HepG2 (cell line): ENCODE measurements around the gene P4HB. TPM values are rescaled to one million over a fixed set of nuclear protein-coding genes. Genes with fewer than 3 reads are reported as not detected.

ENCODE experiments used
- ATAC-seq: fragments of 200-7000 bp; cut with Tn5 transposase; 3 replicates; pipeline ENCODE4 v1.9.1; 2020; ENCODE audit warnings: mild to moderate bottlenecking, moderate library complexity
- BruUV-seq: library from RNA; stranded (reverse); fragments of 400-500 nt; replicated peaks from 2 replicates; lab custom pipeline; 2021; lab: Mats Ljungman, UMichigan
- CTCF ChIA-PET: fragments of 300-600 bp; formaldehyde crosslinking; extraction: SDS; loops from one replicate; lab custom pipeline; 2021; ENCODE audit warnings: low total read pairs, inconsistent platforms, low intra/inter-chr PET ratio; lab: Yijun Ruan, JAX
- POLR2A ChIA-PET: fragments of 350-600 bp; sonication (Branson Sonifier 250); formaldehyde crosslinking; loops from one replicate; lab custom pipeline; 2020; ENCODE audit warnings: antibody characterized with exemption, inconsistent platforms; lab: Yijun Ruan, JAX
- DNase-seq: peaks from one replicate; pipeline ENCODE4 v3.0.0-alpha.2; 2015; ENCODE audit warnings: low spot score
- FAIRE-seq: peaks from 3 replicates; lab custom pipeline; 2011; peaks lifted over from hg19 to GRCh38; lab: Jason Lieb, UNC
- H2AFZ ChIP-seq: one replicate; pipeline ENCODE4 v1.6.1; 2011; ENCODE audit warnings: low read length, inconsistent platforms
- H3K27ac ChIP-seq: fragments of 300-600 bp; 3 replicates; pipeline ENCODE4 v1.8.0; 2011; ENCODE audit warnings: mixed run types, mild to moderate bottlenecking, mixed read lengths, low read length, inconsistent platforms; ENCODE audit not compliant: insufficient read depth; ENCODE audit errors: extremely low read length
- H3K27me3 ChIP-seq, 2 experiments: fragments of 200-600 bp in 1 of 2; 2 replicates in 1 of 2; 3 replicates in 1 of 2; pipeline versions ENCODE4 v1.6.0 to v1.8.0; 2011; ENCODE audit warnings: low read length in 2 of 2, mild to moderate bottlenecking in 2 of 2, moderate library complexity in 2 of 2, inconsistent platforms in 1 of 2; ENCODE audit not compliant: insufficient read depth in 2 of 2, control insufficient read depth in 1 of 2
- H3K36me3 ChIP-seq, 2 experiments: fragments of 200-600 bp in 1 of 2; replicated peaks in 1 of 2; 2 replicates in 1 of 2; 3 replicates in 1 of 2; pipeline versions ENCODE4 v1.5.1 to v1.8.0; 2011; ENCODE audit warnings: low read length in 2 of 2, inconsistent platforms in 1 of 2; ENCODE audit not compliant: insufficient read depth in 2 of 2, control insufficient read depth in 1 of 2
- H3K4me1 ChIP-seq: 2 replicates; pipeline ENCODE4 v1.5.1; 2012; ENCODE audit warnings: low read length, inconsistent platforms; ENCODE audit not compliant: insufficient read depth
- H3K4me2 ChIP-seq: 2 replicates; pipeline ENCODE4 v1.6.0; 2011; ENCODE audit warnings: low read depth, low read length, inconsistent platforms
- H3K4me3 ChIP-seq, 3 experiments: fragments of 200-600 bp in 1 of 3; sonication (generic), shearing (Covaris generic) in 1 of 3; replicated peaks in 1 of 3; 2 replicates each; pipeline ENCODE4 v1.5.1; 2011 to 2016; ENCODE audit warnings: low read length in 3 of 3, inconsistent platforms in 2 of 3, low read depth in 2 of 3, mild to moderate bottlenecking in 2 of 3, control low read depth in 1 of 3, mixed read lengths in 1 of 3; ENCODE audit not compliant: insufficient read depth in 1 of 3
- H3K79me2 ChIP-seq: one replicate; pipeline ENCODE4 v1.6.1; 2011; ENCODE audit warnings: low read length, inconsistent platforms; ENCODE audit not compliant: insufficient read depth
- H3K9ac ChIP-seq: 2 replicates; pipeline ENCODE4 v1.6.0; 2011; ENCODE audit warnings: mild to moderate bottlenecking, low read depth, low read length, inconsistent platforms; ENCODE audit not compliant: insufficient read depth
- H3K9me3 ChIP-seq: 2 replicates; pipeline ENCODE4 v1.5.1; 2012; ENCODE audit warnings: mild to moderate bottlenecking, low read length
- H4K20me1 ChIP-seq: 2 replicates; pipeline ENCODE4 v1.6.0; 2011; ENCODE audit warnings: inconsistent platforms, mild to moderate bottlenecking, low read length, moderate library complexity; ENCODE audit not compliant: insufficient read depth
- DMTF1 ChIP-seq: sonication (generic); formaldehyde crosslinking; IDR thresholded peaks from 2 replicates; pipeline ENCODE4 v1.4.0; 2020; ENCODE audit warnings: mild to moderate bottlenecking, missing genetic modification reagents
- EP300 ChIP-seq, 3 experiments: sonication (generic) in 1 of 3; formaldehyde crosslinking in 1 of 3; IDR thresholded peaks; 2 replicates each; pipeline versions ENCODE4 v1.5.1 to v1.6.1; 2011 to 2020; ENCODE audit warnings: low read depth in 2 of 3, low read length in 2 of 3, borderline replicate concordance in 1 of 3, improper control_type of control experiment in 1 of 3, mild to moderate bottlenecking in 1 of 3, missing genetic modification reagents in 1 of 3, moderate library complexity in 1 of 3
- HNF1A ChIP-seq, 2 experiments: sonication (generic) in 1 of 2; formaldehyde crosslinking in 1 of 2; IDR thresholded peaks; 2 replicates each; pipeline versions ENCODE4 v1.4.0 to v1.6.1; 2016 to 2020; ENCODE audit warnings: borderline replicate concordance in 1 of 2, low read depth in 1 of 2, mild to moderate bottlenecking in 1 of 2, missing genetic modification reagents in 1 of 2
- ISX ChIP-seq: sonication (generic); formaldehyde crosslinking; conservative IDR thresholded peaks from 2 replicates; pipeline ENCODE4 v1.5.0; 2020; ENCODE audit warnings: missing genetic modification reagents
- SP4 ChIP-seq: sonication (generic); formaldehyde crosslinking; IDR thresholded peaks from 2 replicates; pipeline ENCODE4 v1.8.1; 2023; ENCODE audit warnings: mild to moderate bottlenecking, missing genetic modification reagents
- TAF15 ChIP-seq: fragments of 200-400 bp; formaldehyde crosslinking; IDR thresholded peaks from one replicate; pipeline ENCODE4 v1.6.1; 2018; ENCODE audit warnings: mild to moderate bottlenecking, low read depth, low read length; ENCODE audit not compliant: poor library complexity, severe bottlenecking
- ZFX ChIP-seq: sonication (generic); formaldehyde crosslinking; IDR thresholded peaks from 2 replicates; pipeline ENCODE4 v1.4.0; 2020; ENCODE audit warnings: mild to moderate bottlenecking, low read depth, missing genetic modification reagents, moderate library complexity
- ZMAT3 ChIP-seq: sonication (generic); formaldehyde crosslinking; conservative IDR thresholded peaks from 2 replicates; pipeline ENCODE4 v1.7.0; 2021; ENCODE audit warnings: missing genetic modification reagents
- ZNF562 ChIP-seq: sonication (generic); formaldehyde crosslinking; IDR thresholded peaks from 2 replicates; pipeline ENCODE4 v1.8.0; 2022; ENCODE audit warnings: missing genetic modification reagents, borderline replicate concordance
- ZNF687 ChIP-seq: sonication (generic); formaldehyde crosslinking; IDR thresholded peaks from 2 replicates; pipeline ENCODE4 v1.5.1; 2020; ENCODE audit warnings: mild to moderate bottlenecking, missing genetic modification reagents, moderate library complexity
- WGBS: methylation state at CpG from one replicate; pipeline ENCODE4 v1.1.6; 2017; ENCODE audit warnings: low lambda C conversion rate; 5-methylcytosine and 5-hydroxymethylcytosine counted together
- in situ Hi-C: cut with HindIII; loops from 2 replicates; pipeline ENCODE4 v1.10.0; 2017; ENCODE audit warnings: low pct_unique_long_range_greater_than_20kb; ENCODE audit not compliant: extremely low pct_ligation_motif_present
- intact Hi-C: fragments of 100-400 bp; cut with micrococcal nuclease; formaldehyde crosslinking; loops from one replicate; pipeline ENCODE4 v1.10.0; 2022; ENCODE audit not compliant: unreplicated experiment
- polyA plus RNA-seq, 8 experiments: library from polyadenylated mRNA; depleted of rRNA in 3 of 8; stranded (reverse) in 7 of 8; unstranded in 1 of 8; fragments of >200 nt; fragmentation: Illumina TruSeq in 4 of 8; extraction: Trizol in 4 of 8; gene quantifications; 2 replicates each; pipeline versions ENCODE4 v1.2.1 to v1.2.3, GENCODE V29; 2011 to 2016; ENCODE audit warnings: low read depth in 4 of 8, missing spikeins in 1 of 8, mixed read lengths in 1 of 8; ENCODE audit not compliant: insufficient read depth in 1 of 8
- total RNA-seq, 5 experiments: library from RNA; depleted of rRNA; stranded (reverse); fragments of >200 nt; fragmentation: Illumina TruSeq; extraction: Trizol; gene quantifications; 2 replicates each; pipeline ENCODE4 v1.2.3, GENCODE V29; 2016; ENCODE audit warnings: low read depth in 1 of 5

Gene P4HB
- total and polyA plus RNA-seq, 2 of the 13 experiments (the other 11 are each of a cell fraction or from before 2014, with no cell fraction given) = 185 to 782 TPM

GRCh38 chr17:81899514-81900166, 39.3 kb upstream of the P4HB start:
- 94% methylated on average over 15 of the region's 22 CpGs for WGBS
- FAIRE-seq (no peak), ATAC-seq (peak; percentile 7), DNase-seq (no peak)
- Histone ChIP-seq H3K9ac (no peak overlapping the region), H3K4me1 (peaks cover 16% of the 10 kb centered on the region), H3K27me3 (no peaks in the 10 kb centered on the region), H4K20me1 (peaks cover 5% of the 10 kb centered on the region; the same call in 1 of the 2 replicates), H3K9me3 (no peaks in the 10 kb centered on the region), H3K4me3 (no peak overlapping the region), H3K36me3 (peaks cover 18 to 37% of the 10 kb centered on the region in 2 experiments; a peak in 4 of 5 replicates), H3K79me2 (no peaks in the 10 kb centered on the region), H2AFZ (no peak overlapping the region), H3K4me2 (no peak overlapping the region), H3K27ac (no peak overlapping the region)
- no TSS peak for BruUV-seq
- intact Hi-C loops (no loop called here), in situ Hi-C loops (no loop called here)
- ChIA-PET CTCF (no interaction called here), POLR2A (interaction anchor here (1.0 to 2.8 kb wide), 2 partner anchors 10 to 11 kb away, joined by 4 to 16 read pairs; partner anchors contain the start of gene PCYT2)
- TF ChIP-seq ZMAT3 (CRISPR knock-in tag) (no peak), ISX (CRISPR knock-in tag) (no peak), ZFX (CRISPR knock-in tag) (0 out of 2 replicates have a peak, but pooled peaks have one; percentile 5), HNF1A (IDR thresholded peaks at IDR 0.05; ENCODE audit: low read depth) (no peak), HNF1A (CRISPR knock-in tag; IDR thresholded peaks at IDR 0.05; ENCODE audit: borderline replicate concordance) (0 out of 2 replicates have a peak, but pooled peaks have one; percentile 6), ZNF687 (no peak), SP4 (peak; percentile 42; the same call in 1 of the 2 replicates), DMTF1 (CRISPR knock-in tag) (no peak), TAF15 (peak; percentile 20), EP300 (IDR thresholded peaks at IDR 0.05; ENCODE audit: low read depth in 2 of 2, low read length in 2 of 2) (no peak), EP300 (CRISPR knock-in tag; IDR thresholded peaks at IDR 0.05; ENCODE audit: borderline replicate concordance) (no peak), ZNF562 (CRISPR knock-in tag) (0 out of 2 replicates have a peak, but pooled peaks have one; percentile 12)
